ENCODE data around the gene HES7. TPM values are rescaled to one million over a fixed set of nuclear protein-coding genes. Genes with fewer than 3 reads are reported as not detected.

HES7 gene
- total and polyA plus RNA-seq, 9 of the 15 experiments (the other 6 are each of a cell fraction or from before 2014, with no cell fraction given): 0.03 to 1.7 (median 0.14) TPM; not detected in 1

- TF ChIP-seq GATA2 (CRISPR knock-in tag; IDR thresholded peaks at IDR 0.05): no peak
- peak; percentile 80 for TF ChIP-seq ZBTB2 (IDR thresholded peaks at IDR 0.05)
- TF ChIP-seq ZNF174 (CRISPR knock-in tag; IDR thresholded peaks at IDR 0.05): no peak
- no peak for TF ChIP-seq PHF21A (IDR thresholded peaks at IDR 0.05; ENCODE audit: borderline replicate concordance, low read depth)
- peak; percentile 67; the same call in 1 of the 2 replicates for TF ChIP-seq MTA3 (IDR thresholded peaks at IDR 0.05; ENCODE audit: borderline replicate concordance)
- peak; percentile 61 for TF ChIP-seq NCOR1 (IDR thresholded peaks at IDR 0.05)
- no peak for TF ChIP-seq ZNF436 (CRISPR knock-in tag; IDR thresholded peaks at IDR 0.05)
- TF ChIP-seq ZFP1 (CRISPR knock-in tag; IDR thresholded peaks at IDR 0.05): no peak
- peak; percentile 44; the same call in 1 of the 2 replicates for TF ChIP-seq TCF3 (CRISPR knock-in tag; IDR thresholded peaks at IDR 0.05)
- TF ChIP-seq C11orf30 (IDR thresholded peaks at IDR 0.05; ENCODE audit: low read depth): no peak
- TF ChIP-seq ZNF318 (IDR thresholded peaks at IDR 0.05; ENCODE audit: borderline replicate concordance in 1 of 2, low read depth in 1 of 2): peak in 1 of 2 experiments; percentile 77; a peak in 1 of 4 replicates
- TF ChIP-seq RBM14 (IDR thresholded peaks at IDR 0.05; ENCODE audit: borderline replicate concordance, insufficient read depth, low read depth, low read length): no peak
Observed at GRCh38 chr17:8163978-8164814, 40.3 kb upstream of the HES7 start (continued).

Data from K562 (cell line).